ENCODE data around the gene AHCYL2.

Gene AHCYL2

DNA sequence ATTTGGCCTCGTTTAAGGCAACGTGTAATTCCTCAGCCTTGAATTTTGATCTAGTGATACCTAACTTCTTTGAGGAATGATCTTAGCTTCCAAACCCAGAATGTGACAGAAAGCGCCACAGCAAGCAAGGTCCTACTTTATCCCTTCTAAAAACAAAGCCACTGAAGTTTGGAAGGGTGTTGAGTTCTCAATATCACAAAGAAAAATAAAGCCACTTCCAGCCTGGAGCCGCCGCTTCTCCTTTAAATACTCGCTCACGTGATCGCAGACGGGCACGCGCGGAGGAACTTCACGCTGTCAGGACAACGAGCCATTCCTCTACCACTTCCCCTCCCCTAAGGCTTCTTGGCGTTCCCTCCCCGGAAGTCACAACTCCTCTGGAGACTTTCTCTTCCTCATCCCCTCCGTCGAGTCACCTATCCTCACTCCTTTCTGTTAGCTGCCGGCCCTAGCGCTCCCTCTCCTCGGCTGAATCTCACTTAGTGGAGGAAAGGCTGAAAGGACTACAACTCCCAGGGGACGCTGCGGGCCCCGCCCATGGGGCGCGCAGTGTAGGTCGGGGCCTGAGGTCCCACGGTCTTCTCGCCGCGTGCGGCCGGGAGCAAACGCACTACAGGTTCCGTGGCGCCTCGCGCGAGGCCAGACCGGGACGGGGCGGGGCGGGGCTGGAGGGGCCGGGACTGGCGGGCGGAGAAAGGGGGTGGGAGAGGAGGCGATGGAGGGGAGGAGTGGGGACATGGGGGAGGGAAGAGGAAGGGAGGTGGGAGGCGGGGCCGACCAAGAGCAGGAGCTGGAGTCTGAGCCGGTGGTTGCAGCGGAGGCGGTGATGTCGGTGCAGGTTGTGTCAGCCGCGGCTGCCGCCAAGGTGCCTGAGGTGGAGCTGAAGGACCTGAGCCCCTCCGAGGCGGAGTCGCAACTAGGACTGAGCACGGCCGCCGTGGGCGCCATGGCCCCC is at the start of gene AHCYL2:
Gene AHCYL2, plus strand, starts transcription at position 780 of the 955 bp plus-strand sequence.
- FAIRE-seq (peak; percentile 36), DNase-seq (ENCODE audit: insufficient read length, low spot score) (peak; percentile 89)

DNA sequence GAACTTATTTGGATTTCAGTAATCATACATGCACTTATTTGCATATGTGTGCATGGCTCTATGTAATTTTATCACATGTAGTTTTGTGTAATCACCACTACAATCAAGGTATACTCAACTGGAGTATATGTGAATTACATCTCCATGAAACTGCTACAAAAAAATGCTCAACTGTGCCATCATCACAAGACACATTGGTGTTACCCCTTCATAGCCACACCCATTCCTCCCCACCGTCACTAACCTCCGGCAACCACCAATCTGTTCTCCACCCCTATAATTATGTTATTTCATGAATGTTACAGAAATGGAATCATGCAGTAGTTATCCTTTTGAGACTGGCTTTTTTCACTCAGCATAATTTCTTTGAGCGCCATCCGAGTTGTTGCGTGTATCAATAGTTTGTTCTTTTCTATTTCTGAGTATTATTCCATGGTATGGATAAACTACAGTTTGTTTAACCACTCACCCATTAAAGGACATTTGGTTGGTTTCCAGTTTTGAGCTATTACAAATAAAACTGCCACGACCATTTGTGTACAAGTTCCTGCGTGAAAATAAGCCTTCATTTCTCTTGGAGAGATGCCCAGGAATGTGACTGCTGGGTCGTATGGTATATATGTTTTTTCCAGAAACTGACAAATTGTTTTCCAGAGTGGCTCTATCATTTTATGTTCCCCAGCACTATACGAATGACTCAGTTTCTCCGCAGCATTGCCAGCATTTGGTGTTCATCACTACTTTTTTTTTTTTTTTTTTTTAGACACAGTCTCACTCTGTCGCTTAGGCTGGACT is 47.7 kb upstream of the AHCYL2 start:
- FAIRE-seq = no peak

DNA sequence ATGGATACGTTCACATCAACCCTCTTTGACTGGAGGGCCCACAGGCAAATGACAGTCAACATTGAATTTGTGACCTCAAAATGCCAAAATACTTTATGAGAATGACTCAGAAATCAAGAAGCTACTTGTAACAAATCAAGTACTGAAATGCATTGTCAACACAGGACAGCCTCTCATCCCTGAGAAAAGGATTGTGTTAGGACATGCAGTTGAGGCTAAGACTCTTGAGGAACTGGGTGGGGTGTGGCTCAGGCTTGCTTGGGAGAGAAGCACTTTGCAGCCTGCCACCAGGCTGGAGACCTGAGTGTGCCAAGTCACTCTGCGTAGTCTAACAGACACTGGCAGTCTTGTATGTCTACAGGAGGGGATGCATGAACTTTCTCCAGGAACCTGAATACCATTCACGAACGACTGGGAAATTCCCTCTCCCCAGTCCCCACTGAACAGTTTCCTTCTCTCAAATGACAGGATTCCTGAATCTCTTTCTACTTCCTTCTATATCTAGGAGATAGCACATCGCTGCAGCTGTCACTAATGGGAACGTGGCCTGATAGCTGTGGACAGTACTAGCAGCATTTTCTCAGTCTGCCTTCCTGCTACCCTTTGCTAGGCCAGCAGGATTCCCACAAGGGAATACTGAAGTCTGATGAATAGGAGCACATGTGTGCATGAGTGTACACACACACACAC is 39.7 kb upstream of the AHCYL2 start:
- FAIRE-seq = no peak
- no peak for DNase-seq (ENCODE audit: insufficient read length, low spot score)

More for the DNA sequence above, 47.7 kb upstream of the AHCYL2 start:
- DNase-seq (ENCODE audit: insufficient read length, low spot score) = no peak

DNA sequence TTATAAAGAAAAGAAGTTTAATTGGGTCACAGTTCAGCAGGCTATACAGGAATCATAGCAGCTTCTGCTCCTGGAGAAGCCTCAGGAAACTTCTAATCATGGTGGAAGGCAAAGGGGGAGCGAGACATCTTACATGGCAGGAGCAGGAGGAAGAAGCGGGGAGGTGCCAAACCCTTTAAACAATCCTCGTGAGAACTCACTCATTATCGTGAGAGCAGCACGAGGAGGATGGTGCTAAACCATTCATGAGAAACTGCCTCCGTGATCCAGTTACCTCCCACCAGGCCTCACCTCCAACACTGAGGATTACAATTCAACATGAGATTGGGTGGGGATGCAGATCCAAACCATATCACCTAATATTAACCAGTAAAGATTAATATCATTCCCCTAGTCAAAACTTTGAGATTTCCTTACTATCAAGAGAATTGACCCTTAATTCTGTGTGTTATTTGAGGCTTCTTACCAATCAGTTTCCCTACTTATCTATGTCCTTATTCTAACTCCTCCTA is 38.0 kb upstream of the AHCYL2 start:
- no peak for DNase-seq (ENCODE audit: insufficient read length, low spot score)
- no peak for FAIRE-seq

DNA sequence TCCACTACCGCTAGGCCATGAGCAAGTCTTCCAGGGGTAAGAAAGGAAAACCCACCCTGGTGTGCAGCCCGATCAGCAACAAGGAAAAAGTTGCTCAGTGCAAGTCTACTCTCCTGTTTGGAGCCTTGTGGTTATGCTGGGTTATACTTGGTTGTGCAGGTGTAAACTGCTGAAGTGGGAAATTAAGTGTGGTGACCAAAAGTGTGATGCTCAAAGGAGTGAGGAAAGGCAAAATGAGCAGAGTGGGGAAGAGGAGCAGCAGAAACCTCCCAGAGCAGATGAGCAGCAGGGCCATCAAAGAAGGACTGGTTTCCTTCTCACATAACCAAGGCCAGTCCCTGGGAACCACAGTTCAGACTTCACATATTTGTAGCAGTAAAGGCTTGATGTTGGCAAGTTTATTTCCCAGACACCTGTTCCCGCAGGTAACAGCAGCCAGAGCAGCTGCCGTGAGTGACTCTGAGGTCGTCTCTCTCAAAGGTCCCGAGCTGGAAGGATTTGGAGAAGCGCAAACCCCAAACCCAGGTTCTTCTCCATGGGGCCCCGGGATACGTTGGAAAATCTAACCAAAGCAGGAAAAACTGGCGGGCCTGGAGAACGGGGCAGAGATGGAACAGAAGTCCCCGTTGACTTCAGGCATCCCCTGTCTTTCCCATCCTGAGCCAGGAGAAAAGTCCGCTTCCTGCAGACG is 37.0 kb upstream of the AHCYL2 start:
- no peak for DNase-seq (ENCODE audit: insufficient read length, low spot score)
- no peak for FAIRE-seq

DNA sequence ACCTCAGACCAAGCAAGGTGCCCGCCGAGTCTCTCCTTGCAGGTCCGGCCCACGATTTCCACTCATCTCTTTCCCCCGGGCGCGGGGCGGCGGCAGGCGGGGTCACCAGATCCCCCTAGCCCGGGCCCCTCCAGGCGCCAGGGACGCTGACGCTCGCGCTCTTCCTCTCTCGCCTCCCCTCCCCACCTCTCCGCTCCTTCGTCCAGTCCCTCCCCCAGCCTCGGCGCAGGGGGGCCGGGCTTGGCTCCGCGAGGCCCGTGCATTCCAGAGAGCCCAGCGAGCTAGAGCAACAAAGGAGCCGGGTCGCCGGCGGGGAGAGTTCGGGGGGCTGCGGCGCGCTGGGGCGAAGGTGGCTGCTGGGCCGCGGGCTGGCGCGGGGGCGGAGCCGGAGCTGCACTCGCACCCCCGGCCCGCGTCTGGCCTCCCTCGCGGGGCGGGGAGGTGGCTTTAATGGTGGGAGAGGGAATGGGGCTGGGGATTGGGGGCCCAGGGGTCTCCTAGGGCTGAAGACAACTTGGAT is 36.4 kb upstream of the AHCYL2 start, which contains the start of gene SMO:
Gene SMO, plus strand, starts transcription at position 262 of the 520 bp plus-strand sequence. CDS start 519 bp downstream, outside the sequence.
- FAIRE-seq = no peak
- DNase-seq (ENCODE audit: insufficient read length, low spot score) = peak; percentile 69

GRCh38 chr7:129188892-129189660 is 35.8 kb upstream of the AHCYL2 start:
- no peak for DNase-seq (ENCODE audit: insufficient read length, low spot score)

DNA sequence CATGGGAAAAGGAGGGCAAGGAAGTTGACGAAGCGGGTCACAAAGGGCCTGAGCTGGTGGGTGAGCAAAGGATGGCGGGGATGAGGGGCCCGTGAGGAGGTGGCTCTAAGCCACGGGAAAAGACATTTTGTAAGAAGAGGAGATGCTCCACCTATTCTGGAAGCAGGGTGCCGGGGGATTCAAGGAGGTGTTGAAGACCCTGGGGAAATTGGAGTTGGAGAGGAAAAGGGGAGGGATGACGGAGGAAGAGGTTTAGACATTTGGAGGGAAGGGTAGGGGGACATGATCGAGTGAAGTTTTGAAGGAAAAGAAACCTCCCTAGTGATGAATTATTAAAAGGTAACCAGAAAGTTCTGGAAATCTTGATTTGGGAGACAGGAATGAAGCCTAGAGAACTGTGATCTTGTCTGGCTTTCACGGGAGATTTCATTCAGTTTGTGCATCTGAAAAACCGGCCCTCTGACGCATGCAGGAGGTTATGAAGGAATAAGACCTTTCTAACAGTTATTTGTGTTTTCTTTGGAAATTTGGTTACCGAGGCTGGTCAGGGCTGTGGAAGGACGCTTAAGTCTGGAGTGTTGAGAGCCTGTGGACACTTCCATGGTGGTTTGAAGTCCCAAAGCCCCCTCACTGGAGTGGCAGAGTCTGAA is 35.0 kb upstream of the AHCYL2 start:
- DNase-seq (ENCODE audit: insufficient read length, low spot score) (no peak), FAIRE-seq (no peak)

More at GRCh38 chr7:129188892-129189660, 35.8 kb upstream of the AHCYL2 start:
- FAIRE-seq = no peak

DNA sequence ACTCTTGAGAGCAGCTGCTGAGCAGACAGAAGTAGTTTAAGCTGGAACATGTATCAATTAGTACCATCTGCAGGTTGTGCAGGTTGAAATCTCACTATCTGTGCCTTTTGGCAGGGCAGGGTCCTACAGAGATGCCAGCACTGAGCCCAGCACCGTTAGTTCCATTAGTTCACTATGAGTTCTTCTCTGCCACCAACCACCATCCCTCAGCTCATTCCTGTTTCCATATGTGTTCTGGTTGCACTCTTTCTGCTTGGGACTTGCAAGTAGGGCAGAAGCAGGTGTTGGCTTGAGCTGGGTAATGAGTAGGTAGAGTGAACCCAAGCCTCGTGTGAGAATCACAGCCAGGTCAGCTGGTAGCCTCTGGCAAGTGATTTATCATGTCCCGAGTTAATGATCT is 33.6 kb upstream of the AHCYL2 start:
- DNase-seq (ENCODE audit: insufficient read length, low spot score) = no peak
- FAIRE-seq = no peak

- FAIRE-seq (no peak), DNase-seq (ENCODE audit: insufficient read length, low spot score) (no peak)
Observed at GRCh38 chr7:129193892-129194291, 30.9 kb upstream of the AHCYL2 start.

- FAIRE-seq = no peak
- DNase-seq (ENCODE audit: insufficient read length, low spot score) = no peak
Observed at GRCh38 chr7:129197771-129198170, 27.1 kb upstream of the AHCYL2 start.

GRCh38 chr7:129199406-129199805 is 25.4 kb upstream of the AHCYL2 start:
- FAIRE-seq = no peak
- no peak for DNase-seq (ENCODE audit: insufficient read length, low spot score)

GRCh38 chr7:129202058-129202777 is 22.6 kb upstream of the AHCYL2 start:
- DNase-seq (ENCODE audit: insufficient read length, low spot score) (no peak), FAIRE-seq (no peak)

- DNase-seq (ENCODE audit: insufficient read length, low spot score) = no peak
- FAIRE-seq = no peak
Observed at GRCh38 chr7:129203050-129203741, 21.6 kb upstream of the AHCYL2 start.

GRCh38 chr7:129205126-129205818 is 19.6 kb upstream of the AHCYL2 start:
- FAIRE-seq (no peak), DNase-seq (ENCODE audit: insufficient read length, low spot score) (no peak)

GRCh38 chr7:129205987-129206785 is 18.6 kb upstream of the AHCYL2 start:
- FAIRE-seq = no peak
- no peak for DNase-seq (ENCODE audit: insufficient read length, low spot score)
